HAP-1 (cell line): ENCODE data around the gene FRAS1.
"Not testable (repeated sequence)": the region's sequence is repeated elsewhere in the genome, so short reads cannot be mapped to it uniquely, and the experiment has no call there.

Experiments
- DNase-seq, 2 experiments: peaks; one replicate each; pipeline ENCODE4 v3.0.0-alpha.2; 2016 to 2020; ENCODE audit warnings: low spot score in 2 of 2
- H3K27me3 ChIP-seq: fragments of 250-450 bp; sonication (Bioruptor Pico); 2 replicates; pipeline ENCODE4 v1.5.1; 2020; ENCODE audit warnings: low read depth, mild to moderate bottlenecking, moderate library complexity
- H3K36me3 ChIP-seq: fragments of 250-450 bp; sonication (Bioruptor Pico); replicated peaks from 2 replicates; pipeline ENCODE4 v1.5.1; 2020; ENCODE audit warnings: mild to moderate bottlenecking
- H3K4me1 ChIP-seq: fragments of 250-450 bp; sonication (Bioruptor Pico); 2 replicates; pipeline ENCODE4 v1.5.1; 2020; ENCODE audit warnings: mild to moderate bottlenecking
- H3K4me3 ChIP-seq: fragments of 250-450 bp; sonication (Bioruptor Pico); 2 replicates; pipeline ENCODE4 v1.5.1; 2020; ENCODE audit warnings: mild to moderate bottlenecking, moderate library complexity
- H3K9me3 ChIP-seq: fragments of 250-450 bp; sonication (Bioruptor Pico); 2 replicates; pipeline ENCODE4 v1.5.1; 2020; ENCODE audit warnings: mild to moderate bottlenecking, moderate library complexity
- in situ Hi-C: fragments of 300-500 bp; cut with MboI; formaldehyde crosslinking; loops from 3 replicates; pipeline ENCODE4 v1.14.3; 2020; ENCODE audit warnings: low sequenced_read_pairs, inconsistent platforms, mixed read lengths

Gene FRAS1

DNA sequence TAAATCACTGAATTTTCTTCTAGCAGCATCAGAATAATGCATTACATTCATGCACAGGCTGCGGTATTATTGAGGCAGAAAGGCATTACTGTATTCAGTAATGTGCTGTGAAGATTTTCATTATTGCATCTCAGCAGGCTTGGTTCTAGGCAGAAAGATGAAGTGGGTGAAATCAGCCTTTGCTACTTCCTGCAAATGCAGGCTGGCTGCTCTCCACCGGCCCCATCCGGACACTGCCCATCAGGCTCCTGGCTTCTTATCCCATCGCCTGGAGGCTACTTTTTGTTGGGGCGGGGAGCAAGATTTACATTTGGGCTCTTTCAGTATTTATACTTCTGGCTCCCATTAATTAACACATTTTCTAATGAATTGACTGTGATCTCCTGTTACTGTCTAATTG, 117.8 kb downstream of the FRAS1 start:
- Histone ChIP-seq H3K36me3 (no peaks in the 10 kb centered on the region), H3K9me3 (no peaks in the 10 kb centered on the region), H3K27me3 (no peaks in the 10 kb centered on the region), H3K4me1 (no peaks in the 10 kb centered on the region), H3K4me3 (no peak overlapping the region)
- in situ Hi-C loops = no loop called here
- no peak for DNase-seq

DNA sequence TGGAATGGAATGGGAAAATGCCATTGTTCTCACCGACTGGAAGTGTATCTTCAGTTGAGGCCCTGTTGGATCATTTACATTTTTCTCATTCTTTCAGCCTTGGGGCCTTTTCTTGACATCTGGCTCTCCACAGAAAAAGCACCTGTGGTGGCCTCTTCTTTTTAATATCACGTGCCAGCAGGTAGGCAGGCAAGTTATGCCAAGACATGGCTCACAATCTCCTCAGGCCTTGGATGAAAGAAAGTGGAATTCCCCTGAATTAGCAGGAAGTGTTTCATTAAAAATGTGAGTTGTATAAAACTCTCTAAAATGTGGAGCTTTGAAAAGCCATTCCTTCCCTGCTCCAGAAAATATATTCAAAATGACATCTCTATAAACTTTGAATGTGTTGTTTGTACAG, 122.1 kb downstream of the FRAS1 start:
- no peaks in the 10 kb centered on the region for H3K36me3 ChIP-seq
- DNase-seq = no peak
- H3K4me1 ChIP-seq = no peaks in the 10 kb centered on the region
- H3K27me3 ChIP-seq = no peaks in the 10 kb centered on the region
- H3K9me3 ChIP-seq = no peaks in the 10 kb centered on the region
- H3K4me3 ChIP-seq = no peak overlapping the region
- in situ Hi-C loops = no loop called here

DNA sequence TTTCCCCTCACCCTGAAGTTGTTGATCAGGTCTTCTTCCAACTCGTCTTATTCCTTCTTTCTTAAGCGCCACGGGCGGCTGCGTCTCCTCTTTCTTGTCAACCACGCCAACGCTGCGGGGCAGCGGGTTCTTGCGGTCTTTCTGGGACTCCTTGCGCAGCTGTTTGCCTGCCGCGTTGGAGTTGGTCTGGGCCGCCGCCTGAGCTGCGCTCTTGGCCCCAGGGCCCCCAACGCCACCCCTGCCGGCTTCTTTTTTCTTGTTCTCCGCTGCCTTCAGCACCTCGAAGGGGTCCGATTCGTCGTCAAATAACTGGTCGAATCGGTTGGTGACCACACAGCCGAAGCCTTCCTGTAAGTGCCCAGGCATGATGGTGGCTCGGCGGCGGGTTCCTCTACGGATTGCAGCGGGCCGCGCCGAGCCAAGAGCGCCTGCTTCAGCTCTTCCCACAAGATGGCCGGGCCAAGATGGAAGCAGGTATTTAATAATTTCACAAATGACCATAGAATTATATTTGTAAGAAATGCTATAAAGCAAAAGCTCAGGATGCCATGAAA, 124.6 kb downstream of the FRAS1 start:
- DNase-seq, in situ Hi-C loops, H3K36me3 ChIP-seq, H3K27me3 ChIP-seq, H3K9me3 ChIP-seq, H3K4me3 ChIP-seq, H3K4me1 ChIP-seq: not testable (repeated sequence)

DNA sequence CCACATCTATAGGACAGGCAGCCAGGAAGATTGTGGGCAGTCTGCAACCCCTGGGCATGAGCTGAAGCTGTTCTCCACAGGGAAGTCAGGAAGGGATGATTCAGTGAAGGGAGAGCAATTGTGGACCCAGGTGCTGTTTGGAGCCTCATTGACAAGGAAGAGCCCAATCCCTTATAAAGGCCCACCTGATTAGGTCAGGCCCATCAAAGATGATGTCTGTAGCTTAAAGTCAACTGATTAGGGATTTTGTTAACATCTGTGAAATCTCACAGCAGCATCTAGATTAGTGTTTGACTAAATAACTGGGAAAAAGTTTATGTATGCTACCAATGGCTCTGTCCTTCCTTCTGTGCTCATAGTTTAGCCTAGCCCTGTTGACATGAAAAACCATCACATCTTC, 127.5 kb downstream of the FRAS1 start:
- in situ Hi-C loops = no loop called here
- H3K36me3 ChIP-seq = no peaks in the 10 kb centered on the region
- no peaks in the 10 kb centered on the region for H3K27me3 ChIP-seq
- no peak overlapping the region for H3K4me3 ChIP-seq
- no peaks in the 10 kb centered on the region for H3K9me3 ChIP-seq
- DNase-seq = no peak
- no peaks in the 10 kb centered on the region; the same call in 1 of the 2 replicates for H3K4me1 ChIP-seq

DNA sequence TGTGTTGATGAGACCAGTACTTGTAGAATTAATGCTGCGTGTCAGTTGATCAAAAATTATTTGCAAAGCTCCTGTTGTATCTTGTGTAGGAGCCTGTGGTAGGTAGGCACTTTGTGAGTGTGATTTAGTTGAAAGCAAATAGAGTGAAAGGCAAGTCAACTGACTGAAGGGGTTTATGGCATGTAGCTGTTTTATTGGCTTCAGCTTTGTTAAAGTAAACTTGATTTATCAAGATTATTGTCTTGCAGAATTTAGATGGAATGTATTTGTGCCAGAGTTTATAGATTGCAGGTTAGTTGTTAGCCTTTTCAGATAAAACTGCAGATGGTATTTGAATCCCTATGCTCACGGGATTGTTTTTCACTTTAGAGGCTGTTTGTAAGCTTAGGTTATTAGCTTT, 128.0 kb downstream of the FRAS1 start:
- H3K27me3 ChIP-seq = no peaks in the 10 kb centered on the region
- H3K9me3 ChIP-seq = no peaks in the 10 kb centered on the region
- in situ Hi-C loops = no loop called here
- DNase-seq = peak in 1 of 2 experiments; percentile 19
- H3K4me3 ChIP-seq = no peak overlapping the region
- no peaks in the 10 kb centered on the region; the same call in 1 of the 2 replicates for H3K4me1 ChIP-seq
- H3K36me3 ChIP-seq = no peaks in the 10 kb centered on the region

DNA sequence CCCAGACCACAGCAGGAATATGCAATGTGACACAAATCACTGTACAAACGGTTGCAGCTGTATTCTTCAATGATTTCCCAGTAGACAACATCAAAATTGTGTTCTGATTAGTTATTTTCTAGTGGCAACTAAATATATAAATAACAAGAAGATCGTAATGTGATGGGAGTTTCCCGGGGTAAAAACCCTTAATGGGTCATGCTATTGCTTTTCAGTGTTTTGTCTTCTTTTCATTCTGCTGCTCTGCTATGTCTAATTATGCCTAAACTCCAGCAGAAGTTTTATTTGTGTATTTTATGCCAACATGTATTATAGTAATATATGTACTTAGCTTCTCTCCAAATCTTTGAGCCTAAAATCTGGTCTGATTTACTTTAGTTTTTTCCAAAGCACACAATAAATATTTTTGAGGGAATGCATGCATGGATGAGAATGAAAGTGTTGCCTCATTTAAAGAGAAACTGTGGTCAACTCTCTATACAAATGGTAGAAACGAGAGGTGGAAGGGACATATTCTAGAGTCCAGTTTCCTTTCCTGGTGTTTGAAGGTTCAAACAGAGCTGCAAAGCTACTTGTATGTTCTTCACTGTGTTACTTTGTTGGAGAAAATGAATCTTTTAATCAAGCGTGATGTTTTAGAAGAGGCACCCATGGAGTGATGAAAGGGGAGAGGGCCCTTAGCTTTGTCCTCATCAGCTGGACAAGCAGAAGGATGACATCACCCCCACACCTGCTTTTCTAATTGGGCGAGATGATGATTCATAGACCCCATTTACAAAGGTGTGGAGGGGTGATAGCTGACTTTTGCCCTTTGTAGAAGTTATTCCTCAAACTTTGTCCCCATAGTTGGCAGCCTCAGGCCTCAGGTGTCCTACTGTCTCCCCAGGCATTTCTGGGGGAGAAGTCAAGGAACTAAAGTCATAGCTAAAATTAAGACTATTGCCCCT, 129.7 kb downstream of the FRAS1 start:
- no peak for DNase-seq
- H3K9me3 ChIP-seq = no peaks in the 10 kb centered on the region
- no peak overlapping the region for H3K4me3 ChIP-seq
- no peaks in the 10 kb centered on the region for H3K36me3 ChIP-seq
- no peaks in the 10 kb centered on the region; the same call in 1 of the 2 replicates for H3K4me1 ChIP-seq
- in situ Hi-C loops = no loop called here
- H3K27me3 ChIP-seq = no peaks in the 10 kb centered on the region

DNA sequence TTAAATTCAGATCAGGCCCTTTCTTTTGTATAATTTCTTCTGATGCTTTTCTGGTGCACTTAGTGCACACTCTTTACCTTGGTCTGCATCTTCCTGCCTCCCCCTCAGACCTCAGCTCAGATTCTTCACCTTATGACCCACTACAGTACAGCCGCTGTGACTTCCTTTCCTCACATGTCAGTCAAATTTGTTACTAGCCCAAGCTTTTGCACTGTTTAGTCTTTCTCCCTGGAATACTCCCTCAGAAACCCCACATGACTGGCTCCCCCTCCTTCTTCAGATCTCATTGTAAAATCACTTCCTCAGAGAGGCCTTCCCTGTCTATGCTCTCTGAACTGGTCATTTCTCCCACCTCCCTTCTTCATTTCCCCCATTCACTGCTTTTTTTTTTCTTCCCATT, 132.9 kb downstream of the FRAS1 start:
- no peak for DNase-seq
- no peaks in the 10 kb centered on the region for H3K27me3 ChIP-seq
- H3K36me3 ChIP-seq = no peaks in the 10 kb centered on the region
- H3K9me3 ChIP-seq = no peaks in the 10 kb centered on the region
- in situ Hi-C loops = no loop called here
- H3K4me3 ChIP-seq = no peak overlapping the region
- no peaks in the 10 kb centered on the region; the same call in 1 of the 2 replicates for H3K4me1 ChIP-seq

DNA sequence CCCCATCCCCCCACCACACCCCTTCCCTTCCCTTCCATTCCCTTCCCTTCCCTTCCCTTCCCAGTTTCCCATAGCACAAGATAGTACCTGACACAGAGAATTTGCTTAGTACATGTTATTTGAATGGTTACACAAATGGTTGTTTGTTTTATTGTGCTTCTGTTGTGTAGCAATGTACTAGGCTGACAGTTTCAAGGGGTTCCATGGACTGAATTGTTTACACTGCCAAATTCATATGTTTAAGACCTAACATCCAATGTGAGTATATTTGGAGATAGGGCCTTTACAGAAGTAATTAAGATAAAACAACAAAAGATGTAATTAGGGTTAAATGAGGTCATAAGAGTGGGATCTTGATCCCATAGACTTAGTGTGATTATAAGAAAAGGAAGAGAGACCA, 133.5 kb downstream of the FRAS1 start:
- no peak for DNase-seq
- H3K36me3 ChIP-seq = no peaks in the 10 kb centered on the region
- in situ Hi-C loops = no loop called here
- H3K4me3 ChIP-seq = no peak overlapping the region
- H3K4me1 ChIP-seq = no peaks in the 10 kb centered on the region
- no peaks in the 10 kb centered on the region for H3K9me3 ChIP-seq
- no peaks in the 10 kb centered on the region for H3K27me3 ChIP-seq

DNA sequence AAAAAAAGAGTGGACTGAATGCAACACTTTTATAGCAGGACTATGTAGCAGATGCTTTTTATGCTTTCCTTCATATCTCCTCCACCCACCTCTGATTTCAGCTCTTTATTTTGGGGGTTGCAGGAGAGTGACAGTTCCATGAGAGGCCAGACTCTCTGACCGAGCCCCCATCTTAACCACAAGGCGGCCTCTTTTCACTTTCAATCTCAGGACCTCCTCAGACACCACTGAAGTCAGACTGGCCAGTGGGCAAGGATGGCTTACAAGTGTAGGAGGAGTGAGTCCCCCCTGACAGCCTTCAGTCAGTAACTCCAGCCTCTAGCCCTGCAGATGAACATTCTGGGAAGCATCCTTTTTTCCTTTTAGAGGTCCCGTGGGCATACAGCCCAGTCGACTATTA, 140.8 kb downstream of the FRAS1 start:
- no peaks in the 10 kb centered on the region for H3K4me1 ChIP-seq
- H3K36me3 ChIP-seq = no peaks in the 10 kb centered on the region
- DNase-seq = no peak
- no peaks in the 10 kb centered on the region for H3K9me3 ChIP-seq
- in situ Hi-C loops = no loop called here
- no peaks in the 10 kb centered on the region for H3K27me3 ChIP-seq
- no peak overlapping the region for H3K4me3 ChIP-seq

DNA sequence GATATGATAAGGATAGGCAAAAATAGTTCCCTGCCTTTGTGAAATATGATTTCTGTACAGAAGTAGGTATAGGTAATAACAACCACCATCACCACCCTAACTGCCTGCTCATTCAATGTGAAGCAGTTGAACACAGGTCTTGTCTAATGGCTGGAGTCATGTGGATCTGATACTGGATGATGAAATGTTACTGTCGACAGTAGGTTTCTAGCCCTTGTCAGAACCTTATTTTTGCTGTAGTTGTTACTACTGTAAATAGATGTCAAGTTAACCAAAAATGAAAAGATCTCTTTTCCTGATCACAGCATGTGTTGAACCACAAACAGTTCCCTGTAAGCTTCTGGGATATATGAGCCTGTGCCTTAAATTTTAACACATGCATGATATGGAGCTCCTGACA, 142.9 kb downstream of the FRAS1 start:
- Histone ChIP-seq H3K9me3 (no peaks in the 10 kb centered on the region), H3K4me1 (no peaks in the 10 kb centered on the region), H3K27me3 (no peaks in the 10 kb centered on the region), H3K4me3 (no peak overlapping the region), H3K36me3 (no peaks in the 10 kb centered on the region)
- in situ Hi-C loops = no loop called here
- no peak for DNase-seq

DNA sequence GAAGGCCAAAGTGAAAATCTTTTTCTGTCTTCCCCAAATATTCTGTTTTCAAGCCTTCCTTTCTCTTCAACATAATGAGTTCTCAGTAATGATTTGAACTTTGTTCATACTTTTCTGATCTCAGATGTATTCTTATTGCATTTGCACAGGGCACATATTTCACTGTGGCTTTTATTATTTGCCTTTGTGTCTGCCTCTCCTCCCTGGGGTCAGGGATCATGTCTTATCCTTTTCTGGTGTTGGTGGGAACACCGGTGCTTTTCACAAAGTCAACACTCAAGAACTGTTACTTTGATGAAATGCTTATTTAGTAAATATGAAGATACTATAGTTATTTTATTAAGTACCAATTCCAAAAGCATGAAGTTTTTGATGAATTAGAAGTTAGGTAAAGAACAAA, 143.8 kb downstream of the FRAS1 start:
- Histone ChIP-seq H3K36me3 (no peaks in the 10 kb centered on the region), H3K4me1 (no peaks in the 10 kb centered on the region), H3K9me3 (no peaks in the 10 kb centered on the region), H3K4me3 (no peak overlapping the region), H3K27me3 (no peaks in the 10 kb centered on the region)
- in situ Hi-C loops = no loop called here
- no peak for DNase-seq

DNA sequence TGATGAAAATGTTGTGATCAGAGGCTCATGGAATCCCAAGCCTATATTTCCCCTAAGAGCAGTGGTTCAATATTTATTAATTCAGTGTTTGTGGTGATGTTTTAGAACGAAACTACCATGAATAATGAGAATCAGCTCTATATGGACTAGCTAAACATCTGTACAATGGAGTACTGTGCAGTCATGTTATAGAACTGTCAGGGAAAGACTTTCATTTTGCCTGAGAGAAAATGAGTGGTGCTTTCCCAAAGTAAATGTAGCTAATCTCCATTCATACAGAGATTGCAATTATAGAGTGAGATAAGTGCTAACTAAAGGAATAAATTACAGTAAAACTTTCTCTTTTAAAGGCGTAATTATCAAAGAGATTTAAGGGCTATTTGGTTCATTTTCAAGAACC, 147.1 kb downstream of the FRAS1 start:
- Histone ChIP-seq H3K27me3 (no peaks in the 10 kb centered on the region), H3K36me3 (no peaks in the 10 kb centered on the region), H3K4me3 (no peak overlapping the region), H3K9me3 (no peaks in the 10 kb centered on the region), H3K4me1 (no peaks in the 10 kb centered on the region)
- DNase-seq = no peak
- in situ Hi-C loops = no loop called here

DNA sequence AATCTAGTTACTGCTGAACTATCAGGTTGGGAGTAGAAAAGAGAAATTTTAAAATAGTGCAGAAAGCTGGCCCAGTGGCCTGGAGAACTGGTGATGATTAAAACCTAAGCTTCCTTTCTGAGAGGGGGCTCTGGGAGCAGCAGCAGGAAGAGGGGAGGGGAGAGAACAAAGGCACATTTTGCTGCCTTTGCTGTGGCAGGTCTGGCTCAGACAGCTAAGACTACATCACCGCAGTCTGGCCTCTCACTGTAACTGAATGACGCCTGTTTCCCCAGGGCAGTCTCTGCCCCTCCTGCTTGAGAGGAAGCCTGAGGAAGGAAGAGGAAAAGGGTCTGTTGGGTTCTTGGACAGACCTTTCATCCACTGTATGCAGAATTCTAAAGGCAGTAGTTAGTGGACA, 148.5 kb downstream of the FRAS1 start:
- Histone ChIP-seq H3K36me3 (no peaks in the 10 kb centered on the region), H3K4me3 (no peak overlapping the region), H3K9me3 (no peaks in the 10 kb centered on the region), H3K27me3 (no peaks in the 10 kb centered on the region), H3K4me1 (no peaks in the 10 kb centered on the region)
- DNase-seq = no peak
- in situ Hi-C loops = no loop called here

DNA sequence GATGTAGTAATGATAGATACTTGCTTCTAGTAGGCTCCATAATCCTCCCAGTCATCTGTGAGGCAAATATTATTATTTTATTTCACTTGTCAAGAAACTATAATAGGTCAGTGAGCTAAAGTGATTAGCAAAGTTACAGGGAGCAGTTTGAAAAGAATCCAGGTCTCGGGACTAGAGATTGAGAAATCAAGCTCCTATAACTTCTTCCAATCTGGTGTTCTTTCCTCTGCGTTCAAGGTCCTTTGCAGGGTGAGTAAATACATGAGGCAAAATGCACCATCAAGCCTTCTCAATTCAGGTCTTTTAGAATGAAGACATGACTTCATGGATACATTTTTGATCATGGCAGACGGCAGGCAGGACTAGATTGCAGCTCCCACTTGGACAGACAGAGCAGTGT, 150.4 kb downstream of the FRAS1 start:
- H3K4me3 ChIP-seq = no peak overlapping the region
- no peaks in the 10 kb centered on the region for H3K4me1 ChIP-seq
- DNase-seq = no peak
- no peaks in the 10 kb centered on the region for H3K9me3 ChIP-seq
- in situ Hi-C loops = no loop called here
- H3K36me3 ChIP-seq = no peaks in the 10 kb centered on the region
- H3K27me3 ChIP-seq = no peaks in the 10 kb centered on the region
